HepG2 (cell line): ENCODE data around the gene C16orf82. TPM values are rescaled to one million over a fixed set of nuclear protein-coding genes. Genes with fewer than 3 reads are reported as not detected.

Experiments used
- ATAC-seq: fragments of 200-7000 bp; cut with Tn5 transposase; 3 replicates; pipeline ENCODE4 v1.9.1; 2020; ENCODE audit warnings: mild to moderate bottlenecking, moderate library complexity
- BruUV-seq: library from RNA; stranded (reverse); fragments of 400-500 nt; replicated peaks from 2 replicates; lab custom pipeline; 2021; lab: Mats Ljungman, UMichigan
- CTCF ChIA-PET: fragments of 300-600 bp; formaldehyde crosslinking; extraction: SDS; loops from one replicate; lab custom pipeline; 2021; ENCODE audit warnings: low total read pairs, inconsistent platforms, low intra/inter-chr PET ratio; lab: Yijun Ruan, JAX
- POLR2A ChIA-PET: fragments of 350-600 bp; sonication (Branson Sonifier 250); formaldehyde crosslinking; loops from one replicate; lab custom pipeline; 2020; ENCODE audit warnings: antibody characterized with exemption, inconsistent platforms; lab: Yijun Ruan, JAX
- DNase-seq: peaks from one replicate; pipeline ENCODE4 v3.0.0-alpha.2; 2015; ENCODE audit warnings: low spot score
- FAIRE-seq: peaks from 3 replicates; lab custom pipeline; 2011; peaks lifted over from hg19 to GRCh38; lab: Jason Lieb, UNC
- H2AFZ ChIP-seq: one replicate; pipeline ENCODE4 v1.6.1; 2011; ENCODE audit warnings: low read length, inconsistent platforms
- H3K27ac ChIP-seq: fragments of 300-600 bp; 3 replicates; pipeline ENCODE4 v1.8.0; 2011; ENCODE audit warnings: mixed run types, mild to moderate bottlenecking, mixed read lengths, low read length, inconsistent platforms; ENCODE audit not compliant: insufficient read depth; ENCODE audit errors: extremely low read length
- H3K27me3 ChIP-seq, 2 experiments: fragments of 200-600 bp in 1 of 2; 2 replicates in 1 of 2; 3 replicates in 1 of 2; pipeline versions ENCODE4 v1.6.0 to v1.8.0; 2011; ENCODE audit warnings: low read length in 2 of 2, mild to moderate bottlenecking in 2 of 2, moderate library complexity in 2 of 2, inconsistent platforms in 1 of 2; ENCODE audit not compliant: insufficient read depth in 2 of 2, control insufficient read depth in 1 of 2
- H3K36me3 ChIP-seq, 2 experiments: fragments of 200-600 bp in 1 of 2; replicated peaks in 1 of 2; 2 replicates in 1 of 2; 3 replicates in 1 of 2; pipeline versions ENCODE4 v1.5.1 to v1.8.0; 2011; ENCODE audit warnings: low read length in 2 of 2, inconsistent platforms in 1 of 2; ENCODE audit not compliant: insufficient read depth in 2 of 2, control insufficient read depth in 1 of 2
- H3K4me1 ChIP-seq: 2 replicates; pipeline ENCODE4 v1.5.1; 2012; ENCODE audit warnings: low read length, inconsistent platforms; ENCODE audit not compliant: insufficient read depth
- H3K4me2 ChIP-seq: 2 replicates; pipeline ENCODE4 v1.6.0; 2011; ENCODE audit warnings: low read depth, low read length, inconsistent platforms
- H3K4me3 ChIP-seq, 3 experiments: fragments of 200-600 bp in 1 of 3; sonication (generic), shearing (Covaris generic) in 1 of 3; replicated peaks in 1 of 3; 2 replicates each; pipeline ENCODE4 v1.5.1; 2011 to 2016; ENCODE audit warnings: low read length in 3 of 3, inconsistent platforms in 2 of 3, low read depth in 2 of 3, mild to moderate bottlenecking in 2 of 3, control low read depth in 1 of 3, mixed read lengths in 1 of 3; ENCODE audit not compliant: insufficient read depth in 1 of 3
- H3K79me2 ChIP-seq: one replicate; pipeline ENCODE4 v1.6.1; 2011; ENCODE audit warnings: low read length, inconsistent platforms; ENCODE audit not compliant: insufficient read depth
- H3K9ac ChIP-seq: 2 replicates; pipeline ENCODE4 v1.6.0; 2011; ENCODE audit warnings: mild to moderate bottlenecking, low read depth, low read length, inconsistent platforms; ENCODE audit not compliant: insufficient read depth
- H3K9me3 ChIP-seq: 2 replicates; pipeline ENCODE4 v1.5.1; 2012; ENCODE audit warnings: mild to moderate bottlenecking, low read length
- H4K20me1 ChIP-seq: 2 replicates; pipeline ENCODE4 v1.6.0; 2011; ENCODE audit warnings: inconsistent platforms, mild to moderate bottlenecking, low read length, moderate library complexity; ENCODE audit not compliant: insufficient read depth
- ATF7 ChIP-seq, 2 experiments: fragments of 450-650 bp in 1 of 2; sonication (generic) in 1 of 2; formaldehyde crosslinking in 1 of 2; IDR thresholded peaks; 2 replicates each; pipeline versions ENCODE4 v1.4.0 to v1.6.1; 2016 to 2020; ENCODE audit warnings: antibody characterized with exemption in 1 of 2, mild to moderate bottlenecking in 1 of 2, missing genetic modification reagents in 1 of 2
- CREB1 ChIP-seq, 2 experiments: fragments of 450-650 bp in 1 of 2; IDR thresholded peaks; 2 replicates each; pipeline ENCODE4 v1.6.1; 2016 to 2017; ENCODE audit warnings: control low read depth in 1 of 2, mild to moderate bottlenecking in 1 of 2, missing compliant biosample characterization in 1 of 2, missing genetic modification characterization in 1 of 2
- ERF ChIP-seq: IDR thresholded peaks from 2 replicates; pipeline ENCODE4 v1.6.1; 2018; ENCODE audit warnings: missing biosample characterization, missing genetic modification reagents
- GPN1 ChIP-seq: sonication (generic); formaldehyde crosslinking; IDR thresholded peaks from 2 replicates; pipeline ENCODE4 v1.5.1; 2020; ENCODE audit warnings: missing genetic modification reagents, borderline replicate concordance
- JDP2 ChIP-seq: sonication (generic); formaldehyde crosslinking; IDR thresholded peaks from 2 replicates; pipeline ENCODE4 v1.8.1; 2022; ENCODE audit warnings: missing genetic modification reagents, borderline replicate concordance
- KAT8 ChIP-seq: IDR thresholded peaks from 2 replicates; pipeline ENCODE4 v1.6.1; 2016; ENCODE audit warnings: missing genetic modification reagents, missing compliant biosample characterization
- MEF2D ChIP-seq: sonication (generic); formaldehyde crosslinking; IDR thresholded peaks from 2 replicates; pipeline ENCODE4 v1.5.1; 2020; ENCODE audit warnings: mild to moderate bottlenecking, missing genetic modification reagents
- NR2F2 ChIP-seq: IDR thresholded peaks from 2 replicates; pipeline ENCODE4 v1.6.1; 2012; ENCODE audit warnings: low read depth, inconsistent platforms, borderline replicate concordance
- PAX8 ChIP-seq: sonication (generic); formaldehyde crosslinking; IDR thresholded peaks from 2 replicates; pipeline ENCODE4 v1.8.0; 2022; ENCODE audit warnings: mild to moderate bottlenecking, missing genetic modification reagents, borderline replicate concordance
- POLR2AphosphoS2 ChIP-seq: IDR thresholded peaks from 2 replicates; pipeline ENCODE4 v1.6.1; 2011; ENCODE audit warnings: low read depth, low read length, improper control_type of control experiment
- SNAPC4 ChIP-seq: sonication (generic); formaldehyde crosslinking; IDR thresholded peaks from 2 replicates; pipeline ENCODE4 v1.4.0; 2020; ENCODE audit warnings: mild to moderate bottlenecking, missing genetic modification reagents
- TCF7L2 ChIP-seq: IDR thresholded peaks from 2 replicates; pipeline ENCODE4 v1.6.1; 2011; ENCODE audit warnings: mild to moderate bottlenecking, low read depth, low read length, moderate library complexity
- ZFX ChIP-seq: sonication (generic); formaldehyde crosslinking; IDR thresholded peaks from 2 replicates; pipeline ENCODE4 v1.4.0; 2020; ENCODE audit warnings: mild to moderate bottlenecking, low read depth, missing genetic modification reagents, moderate library complexity
- ZNF629 ChIP-seq: sonication (generic); formaldehyde crosslinking; conservative IDR thresholded peaks from 2 replicates; pipeline ENCODE4 v1.5.0; 2020; ENCODE audit warnings: missing genetic modification reagents
- WGBS: methylation state at CpG from one replicate; pipeline ENCODE4 v1.1.6; 2017; ENCODE audit warnings: low lambda C conversion rate; 5-methylcytosine and 5-hydroxymethylcytosine counted together
- in situ Hi-C: cut with HindIII; loops from 2 replicates; pipeline ENCODE4 v1.10.0; 2017; ENCODE audit warnings: low pct_unique_long_range_greater_than_20kb; ENCODE audit not compliant: extremely low pct_ligation_motif_present
- intact Hi-C: fragments of 100-400 bp; cut with micrococcal nuclease; formaldehyde crosslinking; loops from one replicate; pipeline ENCODE4 v1.10.0; 2022; ENCODE audit not compliant: unreplicated experiment
- polyA plus RNA-seq, 8 experiments: library from polyadenylated mRNA; depleted of rRNA in 3 of 8; stranded (reverse) in 7 of 8; unstranded in 1 of 8; fragments of >200 nt; fragmentation: Illumina TruSeq in 4 of 8; extraction: Trizol in 4 of 8; gene quantifications; 2 replicates each; pipeline versions ENCODE4 v1.2.1 to v1.2.3, GENCODE V29; 2011 to 2016; ENCODE audit warnings: low read depth in 4 of 8, missing spikeins in 1 of 8, mixed read lengths in 1 of 8; ENCODE audit not compliant: insufficient read depth in 1 of 8
- total RNA-seq, 5 experiments: library from RNA; depleted of rRNA; stranded (reverse); fragments of >200 nt; fragmentation: Illumina TruSeq; extraction: Trizol; gene quantifications; 2 replicates each; pipeline ENCODE4 v1.2.3, GENCODE V29; 2016; ENCODE audit warnings: low read depth in 1 of 5

The C16orf82 gene
- total and polyA plus RNA-seq, 2 of the 13 experiments (the other 11 are each of a cell fraction or from before 2014, with no cell fraction given) = not detected

DNA sequence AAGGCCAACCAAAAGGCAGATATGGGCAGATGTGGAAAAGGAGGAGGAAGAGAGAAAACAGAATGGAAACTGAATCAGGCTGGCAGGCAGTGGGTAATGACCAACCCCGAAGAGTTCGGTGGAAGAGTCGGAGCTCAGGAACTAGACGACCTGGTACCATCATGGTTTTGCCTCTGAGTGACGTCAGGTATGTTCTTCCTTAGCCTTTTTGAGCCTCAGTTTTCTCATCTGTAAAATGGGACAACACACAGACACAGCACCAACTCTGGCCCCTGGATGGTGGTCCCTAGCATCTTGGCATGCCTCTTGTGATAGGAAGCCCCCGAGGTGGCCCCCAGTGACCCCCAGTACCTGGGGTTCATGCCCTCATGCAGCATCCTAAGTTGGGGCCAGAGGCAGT, 37.2 kb upstream of the C16orf82 start:
- intact Hi-C loops = no loop called here
- no peaks in the 10 kb centered on the region for H3K4me1 ChIP-seq
- DNase-seq = no peak
- 34% methylated on average over 6 of the region's 6 CpGs for WGBS
- no peaks in the 10 kb centered on the region for H3K36me3 ChIP-seq
- H3K4me3 ChIP-seq = no peak overlapping the region
- no peak for FAIRE-seq
- H3K79me2 ChIP-seq = no peaks in the 10 kb centered on the region
- peaks cover 0 to 17% of the 10 kb centered on the region in 2 experiments; a peak in 2 of 5 replicates for H3K27me3 ChIP-seq
- in situ Hi-C loops = no loop called here
- no peak overlapping the region for H3K4me2 ChIP-seq
- BruUV-seq = no TSS peak
- peak; percentile 33 for TF ChIP-seq ATF7 (IDR thresholded peaks at IDR 0.05)
- no peak for TF ChIP-seq ATF7 (CRISPR knock-in tag; IDR thresholded peaks at IDR 0.05)
- no peak for TF ChIP-seq JDP2
- no peak for TF ChIP-seq TCF7L2
- TF ChIP-seq ERF (CRISPR knock-in tag) = no peak
- no peak for TF ChIP-seq GPN1
- TF ChIP-seq NR2F2 = no peak
- TF ChIP-seq KAT8 (CRISPR knock-in tag) = no peak
- TF ChIP-seq ZFX (CRISPR knock-in tag) = no peak
- TF ChIP-seq SNAPC4 (CRISPR knock-in tag) = no peak
- TF ChIP-seq ZNF629 (CRISPR knock-in tag) = peak; percentile 44; the same call in 1 of the 2 replicates
- no peak for TF ChIP-seq PAX8 (CRISPR knock-in tag)
- no peak for TF ChIP-seq MEF2D (CRISPR knock-in tag)
- TF ChIP-seq POLR2AphosphoS2 = no peak
- TF ChIP-seq CREB1 (IDR thresholded peaks at IDR 0.05) = peak; percentile 83
- TF ChIP-seq CREB1 (CRISPR knock-in tag; IDR thresholded peaks at IDR 0.05) = no peak
- no peak overlapping the region for H3K27ac ChIP-seq
- no peaks in the 10 kb centered on the region for H3K9me3 ChIP-seq
- no peak for ATAC-seq
- H3K9ac ChIP-seq = no peak overlapping the region
- ChIA-PET CTCF (no interaction called here), POLR2A (no interaction called here)
- H4K20me1 ChIP-seq = no peaks in the 10 kb centered on the region
- H2AFZ ChIP-seq = no peak overlapping the region
